Gastrocnemius medialis (tissue), 4 donors: ENCODE measurements around the gene PTPRT. TPM values are rescaled to one million over a fixed set of nuclear protein-coding genes. Genes with fewer than 3 reads are reported as not detected.

ENCODE experiments used
- ATAC-seq, 2 donors: fragments of 150-250 bp; one replicate each; pipeline ENCODE4 v1.9.1; 2016
- DNase-seq, 2 donors: peaks; one replicate each; pipeline ENCODE4 v3.0.0-alpha.2; 2019
- H3K27ac ChIP-seq, 4 donors: fragments of 200-600 bp; sonication (generic); 1 replicate in 1 of 4; 2 replicates in 3 of 4; pipeline ENCODE4 v1.5.1; 2016 to 2018; ENCODE audit warnings: mild to moderate bottlenecking in 2 of 4, moderate library complexity in 1 of 4
- H3K27me3 ChIP-seq, 3 donors: fragments of 200-600 bp; sonication (generic) in 2 of 3; 1 replicate in 1 of 3; 2 replicates in 2 of 3; pipeline versions ENCODE4 v1.5.1 to v1.6.0; 2016 to 2019; ENCODE audit warnings: mild to moderate bottlenecking in 1 of 3, moderate library complexity in 1 of 3
- H3K36me3 ChIP-seq, 2 donors: fragments of 200-600 bp; sonication (generic) in 1 of 2; one replicate each; pipeline ENCODE4 v1.5.1; 2017 to 2018
- H3K4me1 ChIP-seq, 2 donors: fragments of 200-600 bp; sonication (generic) in 1 of 2; one replicate each; pipeline ENCODE4 v1.5.1; 2016 to 2017; ENCODE audit warnings: mild to moderate bottlenecking in 2 of 2
- H3K4me3 ChIP-seq, 4 donors: fragments of 200-600 bp; sonication (generic) in 3 of 4; 1 replicate in 1 of 4; 2 replicates in 3 of 4; pipeline ENCODE4 v1.5.1; 2016 to 2019; ENCODE audit warnings: mild to moderate bottlenecking in 2 of 4
- H3K9me3 ChIP-seq, 3 donors: fragments of 200-600 bp; sonication (generic) in 2 of 3; 1 replicate in 1 of 3; 2 replicates in 2 of 3; pipeline ENCODE4 v1.5.1; 2016 to 2019
- CTCF ChIP-seq, 5 experiments: fragments of 450-650 bp in 3 of 5; fragments of 200-600 bp in 2 of 5; sonication (generic) in 2 of 5; IDR thresholded peaks in 4 of 5; conservative IDR thresholded peaks in 1 of 5; 1 replicate in 4 of 5; 2 replicates in 1 of 5; pipeline ENCODE4 v1.5.1; 2016 to 2019; ENCODE audit warnings: antibody characterized with exemption in 5 of 5, mild to moderate bottlenecking in 3 of 5, moderate library complexity in 3 of 5
- POLR2A ChIP-seq, 2 donors: fragments of 450-650 bp; IDR thresholded peaks; one replicate each; pipeline ENCODE4 v1.6.1; 2017; ENCODE audit warnings: antibody characterized with exemption in 2 of 2, mild to moderate bottlenecking in 2 of 2, moderate library complexity in 2 of 2
- in situ Hi-C, 4 donors: fragments of 200-750 bp; cut with MboI; loops; one replicate each; pipeline versions ENCODE4 v1.15.0 to v1.8.0; 2017; ENCODE audit warnings: low sequenced_read_pairs in 4 of 4
- intact Hi-C: fragments of 100-400 bp; cut with DNase I; formaldehyde crosslinking; loops from one replicate; pipeline ENCODE4 v1.15.1; 2023; ENCODE audit warnings: low total_unique reads
- total RNA-seq, 4 donors: library from RNA; depleted of rRNA; stranded (reverse); fragments of >200 nt; gene quantifications; one replicate each; pipeline versions ENCODE4 v1.1.0 to v1.2.3, GENCODE V29; 2016

Gene PTPRT
- total RNA-seq, 4 donors from 2014 or later: not detected

GRCh38 chr20:42197599-42197998 lies 992.1 kb downstream of the PTPRT start:
- intact Hi-C loops: no loop called here

GRCh38 chr20:42193119-42193518 lies 996.6 kb downstream of the PTPRT start:
- in situ Hi-C loops: loop anchor here in 1 of 4 donors (25.0 kb wide), 1 partner anchor 994 kb away; the partner anchor contains the start of gene PTPRT
- H3K4me3 ChIP-seq: no peak overlapping the region
- H3K36me3 ChIP-seq: no peaks in the 10 kb centered on the region
- H3K27ac ChIP-seq: no peak overlapping the region
- intact Hi-C loops: no loop called here
- H3K27me3 ChIP-seq: no peaks in the 10 kb centered on the region
- no peaks in the 10 kb centered on the region for H3K9me3 ChIP-seq
- DNase-seq: no peak
- ATAC-seq: no peak
- no peaks in the 10 kb centered on the region for H3K4me1 ChIP-seq
- TF ChIP-seq CTCF (IDR thresholded peaks at IDR 0.05 in 4 of 5, conservative IDR thresholded peaks at IDR 0.05 in 1 of 5): no peak
- no peak for TF ChIP-seq POLR2A (IDR thresholded peaks at IDR 0.05)

More at GRCh38 chr20:42197599-42197998, 992.1 kb downstream of the PTPRT start:
- Histone ChIP-seq H3K9me3 (no peaks in the 10 kb centered on the region), H3K27ac (no peak overlapping the region), H3K36me3 (no peaks in the 10 kb centered on the region), H3K27me3 (no peaks in the 10 kb centered on the region), H3K4me3 (no peak overlapping the region), H3K4me1 (no peaks in the 10 kb centered on the region)
- TF ChIP-seq POLR2A (IDR thresholded peaks at IDR 0.05) (no peak), CTCF (IDR thresholded peaks at IDR 0.05 in 4 of 5, conservative IDR thresholded peaks at IDR 0.05 in 1 of 5) (no peak)
- no peak for ATAC-seq
- DNase-seq: no peak
- in situ Hi-C loops: loop anchor here in 1 of 4 donors (25.0 kb wide), 1 partner anchor 990 kb away; the partner anchor contains the start of gene PTPRT

- Histone ChIP-seq H3K4me1 (no peaks in the 10 kb centered on the region), H3K4me3 (no peak overlapping the region), H3K27me3 (no peaks in the 10 kb centered on the region), H3K9me3 (no peaks in the 10 kb centered on the region), H3K27ac (no peak overlapping the region), H3K36me3 (no peaks in the 10 kb centered on the region)
- ATAC-seq: no peak
- intact Hi-C loops: no loop called here
- DNase-seq: no peak
- in situ Hi-C loops: loop anchor here in 1 of 4 donors (25.0 kb wide), 1 partner anchor 995 kb away; the partner anchor contains the start of gene PTPRT
- no peak for TF ChIP-seq POLR2A (IDR thresholded peaks at IDR 0.05)
- no peak for TF ChIP-seq CTCF (IDR thresholded peaks at IDR 0.05 in 4 of 5, conservative IDR thresholded peaks at IDR 0.05 in 1 of 5)
These were observed 997.4 kb downstream of the PTPRT start for GRCh38 chr20:42192321-42192720.

GRCh38 chr20:42191140-42191860 lies 998.4 kb downstream of the PTPRT start:
- intact Hi-C loops (no loop called here), in situ Hi-C loops (loop anchor here in 1 of 4 donors (25.0 kb wide), 1 partner anchor 996 kb away; the partner anchor contains the start of gene PTPRT)
- DNase-seq: no peak
- Histone ChIP-seq H3K27ac (no peak overlapping the region), H3K4me1 (no peaks in the 10 kb centered on the region), H3K36me3 (no peaks in the 10 kb centered on the region), H3K9me3 (no peaks in the 10 kb centered on the region), H3K27me3 (no peaks in the 10 kb centered on the region), H3K4me3 (no peak overlapping the region)
- TF ChIP-seq POLR2A (IDR thresholded peaks at IDR 0.05) (no peak), CTCF (IDR thresholded peaks at IDR 0.05 in 4 of 5, conservative IDR thresholded peaks at IDR 0.05 in 1 of 5) (no peak)
- ATAC-seq: no peak
